ENCODE measurements around the gene EYA2. TPM values are rescaled to one million over a fixed set of nuclear protein-coding genes. Genes with fewer than 3 reads are reported as not detected.

Gene EYA2
- total RNA-seq, 1 donor from 2014 or later = 0.62 TPM

DNA sequence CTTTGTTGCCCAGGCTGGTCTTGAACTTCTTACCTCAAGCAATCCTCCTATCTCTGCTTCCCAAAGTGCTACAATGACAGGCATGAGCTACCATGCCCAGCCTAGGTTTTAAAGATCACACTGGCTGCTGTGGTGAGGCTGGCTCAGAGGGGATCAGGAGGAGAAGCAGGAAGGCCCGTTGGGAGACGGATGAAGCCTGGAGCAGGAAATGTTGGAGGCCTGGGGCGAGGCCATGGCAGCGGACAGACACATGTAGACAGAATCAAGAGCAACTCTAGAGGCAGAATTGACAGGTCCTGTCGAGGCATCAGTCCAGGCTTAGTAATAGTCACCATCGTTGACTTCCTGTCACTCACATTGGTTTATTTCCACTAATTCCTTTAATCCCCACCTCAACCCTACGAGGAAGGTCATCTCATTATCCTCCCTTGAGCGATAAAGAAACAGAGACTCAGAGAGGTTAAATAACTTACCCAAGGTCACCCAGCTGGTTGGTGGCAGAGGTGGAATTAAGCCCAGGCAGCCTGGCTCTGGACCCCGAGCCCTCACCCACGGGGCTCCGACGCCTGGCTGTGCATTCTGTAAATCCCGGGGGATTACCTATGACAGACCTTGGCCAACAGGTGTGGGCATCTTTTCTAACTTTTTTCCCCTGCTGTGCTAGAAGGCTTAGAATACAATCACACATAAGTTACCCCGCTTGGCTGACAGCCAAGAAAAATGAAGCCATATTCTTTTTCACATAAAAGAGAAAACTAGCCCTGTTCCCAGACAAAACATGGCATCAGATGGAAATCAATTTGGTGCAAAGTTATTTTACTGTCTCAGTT lies 113.4 kb downstream of the EYA2 start:
- H3K4me3 Mint-ChIP-seq = no peak overlapping the region
- CTCF ChIA-PET = no interaction called here

DNA sequence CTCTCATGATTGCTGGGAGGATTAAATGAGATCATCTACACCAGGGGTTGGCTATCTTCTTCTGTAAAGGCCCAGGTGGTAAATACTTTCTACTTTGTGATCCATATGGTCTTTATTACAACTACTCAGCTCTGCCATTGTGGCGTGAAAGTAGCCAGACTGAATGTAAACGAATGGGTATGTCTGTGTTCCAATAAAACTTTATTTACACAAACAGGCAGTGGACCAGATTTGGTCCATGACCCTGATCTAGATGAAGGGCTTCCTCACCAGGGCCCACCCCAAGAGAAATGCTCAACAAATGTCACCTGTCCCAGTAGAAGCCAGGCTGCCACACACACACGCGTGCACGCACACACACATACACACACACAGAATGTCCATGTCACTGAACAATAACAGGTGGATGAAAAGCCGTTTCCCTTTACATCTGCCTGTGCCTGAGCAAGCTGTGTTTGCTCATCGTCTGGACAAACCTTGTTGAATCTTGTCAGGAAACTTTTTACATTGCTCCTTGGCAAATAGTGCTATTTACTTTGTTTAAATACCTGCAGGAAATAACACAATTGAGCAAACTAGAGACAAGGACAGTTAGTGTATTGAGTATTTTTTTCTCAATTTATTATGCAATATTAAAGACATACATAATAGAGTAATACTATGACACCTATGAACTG lies 114.3 kb downstream of the EYA2 start:
- intact Hi-C loops (cut with micrococcal nuclease) = no loop called here
- Mint-ChIP-seq H3K36me3 (ENCODE audit: low read depth) (no peaks in the 10 kb centered on the region), H3K4me1 (no peaks in the 10 kb centered on the region), H3K27ac (no peak overlapping the region), H3K4me3 (no peak overlapping the region), H3K9me3 (peaks cover 2% of the 10 kb centered on the region), H3K27me3 (peaks cover 8% of the 10 kb centered on the region)
- ChIA-PET CTCF (no interaction called here), POLR2A (no interaction called here)
- no peak for DNase-seq
- ATAC-seq (ENCODE audit: low read depth) = no peak
- TF ChIP-seq, protein P1, sequence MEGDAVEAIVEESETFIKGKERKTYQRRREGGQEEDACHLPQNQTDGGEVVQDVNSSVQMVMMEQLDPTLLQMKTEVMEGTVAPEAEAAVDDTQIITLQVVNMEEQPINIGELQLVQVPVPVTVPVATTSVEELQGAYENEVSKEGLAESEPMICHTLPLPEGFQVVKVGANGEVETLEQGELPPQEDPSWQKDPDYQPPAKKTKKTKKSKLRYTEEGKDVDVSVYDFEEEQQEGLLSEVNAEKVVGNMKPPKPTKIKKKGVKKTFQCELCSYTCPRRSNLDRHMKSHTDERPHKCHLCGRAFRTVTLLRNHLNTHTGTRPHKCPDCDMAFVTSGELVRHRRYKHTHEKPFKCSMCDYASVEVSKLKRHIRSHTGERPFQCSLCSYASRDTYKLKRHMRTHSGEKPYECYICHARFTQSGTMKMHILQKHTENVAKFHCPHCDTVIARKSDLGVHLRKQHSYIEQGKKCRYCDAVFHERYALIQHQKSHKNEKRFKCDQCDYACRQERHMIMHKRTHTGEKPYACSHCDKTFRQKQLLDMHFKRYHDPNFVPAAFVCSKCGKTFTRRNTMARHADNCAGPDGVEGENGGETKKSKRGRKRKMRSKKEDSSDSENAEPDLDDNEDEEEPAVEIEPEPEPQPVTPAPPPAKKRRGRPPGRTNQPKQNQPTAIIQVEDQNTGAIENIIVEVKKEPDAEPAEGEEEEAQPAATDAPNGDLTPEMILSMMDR (IDR thresholded peaks at IDR 0.05) = no peak

More for the DNA sequence above, 113.4 kb downstream of the EYA2 start:
- peaks cover 12% of the 10 kb centered on the region for H3K27me3 Mint-ChIP-seq
- TF ChIP-seq, protein P1 (IDR thresholded peaks at IDR 0.05) = no peak
- no peak overlapping the region for H3K27ac Mint-ChIP-seq
- peaks cover 3% of the 10 kb centered on the region for H3K9me3 Mint-ChIP-seq
- ATAC-seq (ENCODE audit: low read depth) = no peak
- no peak for DNase-seq
- POLR2A ChIA-PET = no interaction called here
- H3K36me3 Mint-ChIP-seq (ENCODE audit: low read depth) = no peaks in the 10 kb centered on the region
- no peaks in the 10 kb centered on the region for H3K4me1 Mint-ChIP-seq
- intact Hi-C loops (cut with micrococcal nuclease) = no loop called here

DNA sequence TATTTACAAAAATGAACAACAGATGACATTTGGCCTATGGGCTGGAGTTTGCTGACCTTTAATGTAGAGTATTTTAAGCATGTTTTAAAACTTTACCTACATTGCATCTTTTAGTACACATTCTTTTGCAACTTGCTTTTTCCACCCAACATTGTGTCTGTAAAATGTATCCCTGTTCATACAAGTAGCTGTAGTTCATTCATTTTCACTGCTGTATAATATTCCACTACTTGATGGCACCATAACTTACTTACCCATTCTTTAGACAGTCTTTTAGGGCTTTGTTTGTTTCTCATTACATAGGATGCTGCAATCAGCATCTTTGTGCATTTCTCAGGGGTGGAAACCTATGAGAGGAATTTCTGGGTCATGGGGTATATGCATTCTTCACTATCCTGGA lies 115.1 kb downstream of the EYA2 start:
- no peak for DNase-seq

DNA sequence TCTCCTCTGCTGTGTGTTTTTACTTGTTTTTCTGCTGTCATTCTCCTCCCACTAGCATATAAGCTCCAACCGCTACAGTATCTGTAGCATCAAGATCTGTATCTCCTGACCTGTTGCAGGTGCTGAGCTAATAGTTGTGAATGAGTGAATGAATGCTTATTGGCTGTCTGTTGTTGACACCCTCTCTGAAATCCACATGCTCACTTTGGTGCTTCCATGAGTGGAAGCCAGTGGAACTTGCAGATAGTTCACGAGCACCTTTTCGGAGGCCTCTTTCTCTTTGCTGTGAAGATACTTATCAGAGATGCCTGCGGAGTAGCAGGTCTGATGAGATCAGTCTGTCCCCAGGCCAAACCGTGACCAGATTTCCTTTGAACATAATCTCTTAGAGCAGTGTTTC lies 117.3 kb downstream of the EYA2 start:
- peaks cover 10% of the 10 kb centered on the region for H3K27me3 Mint-ChIP-seq
- intact Hi-C loops (cut with micrococcal nuclease) = no loop called here
- TF ChIP-seq, protein P1 (IDR thresholded peaks at IDR 0.05) = no peak

More for the DNA sequence above, 115.1 kb downstream of the EYA2 start:
- Mint-ChIP-seq H3K4me3 (no peak overlapping the region), H3K27ac (no peak overlapping the region), H3K9me3 (no peaks in the 10 kb centered on the region), H3K27me3 (peaks cover 2% of the 10 kb centered on the region), H3K4me1 (no peaks in the 10 kb centered on the region), H3K36me3 (ENCODE audit: low read depth) (no peaks in the 10 kb centered on the region)
- ChIA-PET POLR2A (no interaction called here), CTCF (no interaction called here)
- intact Hi-C loops (cut with micrococcal nuclease) = no loop called here
- TF ChIP-seq, protein P1 (IDR thresholded peaks at IDR 0.05) = no peak
- ATAC-seq (ENCODE audit: low read depth) = no peak

DNA sequence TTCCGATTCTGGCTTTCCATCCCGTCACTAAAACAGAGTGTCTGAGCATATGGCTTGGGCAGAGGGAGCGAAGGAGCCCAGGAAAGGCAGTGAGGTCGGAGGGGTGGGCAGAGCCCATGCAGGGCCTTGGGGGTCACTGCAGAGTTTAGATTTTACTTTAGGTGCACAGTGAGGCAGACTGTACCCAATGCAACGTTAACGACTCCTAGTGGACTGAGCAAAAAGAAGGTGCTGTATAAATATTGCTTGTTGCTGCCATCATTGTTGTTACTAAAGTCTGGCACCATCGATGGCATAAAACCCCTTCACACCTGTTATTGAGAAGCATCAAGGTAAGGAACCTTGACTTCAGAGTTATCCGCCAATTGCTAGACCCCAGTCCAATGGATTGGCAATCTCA lies 119.0 kb downstream of the EYA2 start:
- TF ChIP-seq, protein P1 (IDR thresholded peaks at IDR 0.05) = no peak
- DNase-seq (no peak), ATAC-seq (ENCODE audit: low read depth) (no peak)
- no peaks in the 10 kb centered on the region for H3K9me3 Mint-ChIP-seq
- intact Hi-C loops (cut with micrococcal nuclease) = no loop called here
- peaks cover 12% of the 10 kb centered on the region for H3K27me3 Mint-ChIP-seq
- no peak overlapping the region for H3K4me3 Mint-ChIP-seq
- H3K36me3 Mint-ChIP-seq (ENCODE audit: low read depth) = no peaks in the 10 kb centered on the region
- H3K27ac Mint-ChIP-seq = no peak overlapping the region
- H3K4me1 Mint-ChIP-seq = no peaks in the 10 kb centered on the region
- POLR2A ChIA-PET = no interaction called here
- CTCF ChIA-PET = no interaction called here

More for the DNA sequence above, 117.3 kb downstream of the EYA2 start:
- ChIA-PET CTCF (no interaction called here), POLR2A (no interaction called here)
- H3K27ac Mint-ChIP-seq = no peak overlapping the region
- no peak for ATAC-seq (ENCODE audit: low read depth)
- H3K4me1 Mint-ChIP-seq = no peaks in the 10 kb centered on the region
- no peak for DNase-seq
- H3K4me3 Mint-ChIP-seq = no peak overlapping the region
- H3K9me3 Mint-ChIP-seq = no peaks in the 10 kb centered on the region
- H3K36me3 Mint-ChIP-seq (ENCODE audit: low read depth) = no peaks in the 10 kb centered on the region
